Fibroblast of the aortic adventitia (primary cell): Measurements from ENCODE around the gene ATG2B. TPM values are rescaled to one million over a fixed set of nuclear protein-coding genes. Genes with fewer than 3 reads are reported as not detected.

Experiments
- DNase-seq: peaks from one replicate; pipeline ENCODE4 v3.0.0-alpha.2; 2010; ENCODE audit warnings: low read depth
- H3K4me3 ChIP-seq: 2 replicates; pipeline ENCODE4 v1.5.1; 2011; ENCODE audit warnings: low read depth, mild to moderate bottlenecking, control low read depth, low read length, moderate library complexity
- total RNA-seq: library from RNA; depleted of rRNA; stranded (reverse); fragments of >200 nt; gene quantifications from 2 replicates; pipeline ENCODE4 v1.2.3, GENCODE V29; 2012; ENCODE audit warnings: low replicate concordance
- TF ChIP-seq, protein P1 (sequence below): IDR thresholded peaks from 2 replicates; pipeline ENCODE4 v1.5.1; 2011; ENCODE audit warnings: mild to moderate bottlenecking, low read length, control low read depth, inconsistent platforms; ENCODE audit not compliant: insufficient read depth

ATG2B gene
- total RNA-seq, 1 donor, result 28.7 TPM

DNA sequence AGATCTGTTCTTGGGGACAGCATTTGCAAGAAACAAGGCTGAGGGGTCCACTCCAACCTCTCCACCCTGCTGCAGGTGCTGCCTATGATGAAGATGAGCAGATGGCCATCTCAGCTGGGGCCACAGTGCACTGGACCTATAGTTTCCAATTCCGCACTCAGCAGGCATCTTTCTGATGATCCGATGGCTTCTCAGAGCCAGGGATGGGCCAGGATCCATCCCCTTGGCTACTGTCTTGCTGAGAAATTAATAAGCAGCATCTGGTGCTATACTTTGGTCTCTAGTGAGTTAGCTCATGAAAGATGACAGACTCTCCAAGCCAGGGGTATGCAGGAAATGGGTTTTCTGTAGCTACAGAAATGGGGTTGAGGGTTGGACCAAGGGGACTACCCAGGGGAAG, 125.5 kb downstream of the ATG2B start:
- TF ChIP-seq, protein P1, sequence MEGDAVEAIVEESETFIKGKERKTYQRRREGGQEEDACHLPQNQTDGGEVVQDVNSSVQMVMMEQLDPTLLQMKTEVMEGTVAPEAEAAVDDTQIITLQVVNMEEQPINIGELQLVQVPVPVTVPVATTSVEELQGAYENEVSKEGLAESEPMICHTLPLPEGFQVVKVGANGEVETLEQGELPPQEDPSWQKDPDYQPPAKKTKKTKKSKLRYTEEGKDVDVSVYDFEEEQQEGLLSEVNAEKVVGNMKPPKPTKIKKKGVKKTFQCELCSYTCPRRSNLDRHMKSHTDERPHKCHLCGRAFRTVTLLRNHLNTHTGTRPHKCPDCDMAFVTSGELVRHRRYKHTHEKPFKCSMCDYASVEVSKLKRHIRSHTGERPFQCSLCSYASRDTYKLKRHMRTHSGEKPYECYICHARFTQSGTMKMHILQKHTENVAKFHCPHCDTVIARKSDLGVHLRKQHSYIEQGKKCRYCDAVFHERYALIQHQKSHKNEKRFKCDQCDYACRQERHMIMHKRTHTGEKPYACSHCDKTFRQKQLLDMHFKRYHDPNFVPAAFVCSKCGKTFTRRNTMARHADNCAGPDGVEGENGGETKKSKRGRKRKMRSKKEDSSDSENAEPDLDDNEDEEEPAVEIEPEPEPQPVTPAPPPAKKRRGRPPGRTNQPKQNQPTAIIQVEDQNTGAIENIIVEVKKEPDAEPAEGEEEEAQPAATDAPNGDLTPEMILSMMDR, result no peak
- DNase-seq, result no peak
- no peak overlapping the region for H3K4me3 ChIP-seq

DNA sequence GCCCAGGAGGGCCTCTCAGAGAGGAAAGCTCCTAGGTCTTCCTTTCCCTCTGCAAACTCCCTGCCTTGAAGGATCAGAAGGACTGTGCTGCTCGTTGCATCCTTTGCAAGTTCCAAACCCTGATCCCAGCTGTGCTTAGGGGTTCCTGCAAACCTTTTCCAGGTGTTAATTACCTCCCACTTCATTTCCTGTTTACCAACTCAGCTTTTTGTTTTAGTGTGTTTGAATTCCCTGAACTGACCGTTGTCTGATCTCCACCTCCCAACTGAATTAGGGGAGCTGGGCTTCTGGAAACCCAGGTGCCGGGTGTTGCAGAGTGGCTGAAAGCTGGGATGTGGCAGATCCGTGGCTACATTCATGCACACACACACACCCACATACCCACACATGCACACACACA, 127.7 kb downstream of the ATG2B start:
- no peak for DNase-seq
- TF ChIP-seq, protein P1, result no peak
- H3K4me3 ChIP-seq, result no peak overlapping the region

DNA sequence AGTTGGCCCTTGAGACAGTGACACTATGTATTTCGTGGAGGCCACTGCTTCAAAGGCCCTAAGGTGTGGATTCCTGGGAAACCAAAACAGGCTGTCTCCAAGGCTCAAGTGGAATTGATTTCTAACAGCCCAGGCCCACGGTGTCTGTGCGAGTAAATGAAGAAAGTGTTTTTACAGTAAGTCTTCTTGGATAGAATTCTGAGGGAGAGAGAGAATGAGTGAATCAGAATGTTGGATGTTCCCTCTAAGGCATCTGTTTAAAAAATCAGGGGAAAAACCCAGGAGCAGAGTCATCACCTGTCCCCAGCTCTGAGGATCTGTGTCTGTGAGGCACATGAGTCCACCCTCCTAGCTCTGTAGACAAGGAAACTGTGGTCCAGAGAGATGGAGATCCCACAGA, 129.5 kb downstream of the ATG2B start:
- no peak overlapping the region for H3K4me3 ChIP-seq
- TF ChIP-seq, protein P1, result no peak
- no peak for DNase-seq

DNA sequence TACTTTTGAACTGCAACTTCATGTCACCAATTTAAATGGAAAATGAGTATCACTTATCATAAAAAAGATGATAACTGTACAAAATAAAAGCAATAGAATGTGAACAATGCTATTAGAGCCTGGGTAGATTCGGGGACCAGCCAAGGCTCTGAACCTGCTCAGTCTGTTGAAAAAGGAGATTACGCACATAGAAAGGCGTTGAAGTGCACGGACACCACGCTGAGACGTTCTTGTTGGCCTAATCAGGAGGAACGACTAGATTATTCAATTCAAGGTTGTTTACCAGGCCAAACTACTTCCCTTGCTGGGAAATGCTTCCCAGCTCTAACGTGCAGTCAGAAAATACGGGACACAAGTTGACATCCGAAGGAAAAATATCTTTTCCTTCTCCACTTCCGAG, 130.6 kb downstream of the ATG2B start:
- no peak overlapping the region for H3K4me3 ChIP-seq
- no peak for DNase-seq
- TF ChIP-seq, protein P1, result no peak

DNA sequence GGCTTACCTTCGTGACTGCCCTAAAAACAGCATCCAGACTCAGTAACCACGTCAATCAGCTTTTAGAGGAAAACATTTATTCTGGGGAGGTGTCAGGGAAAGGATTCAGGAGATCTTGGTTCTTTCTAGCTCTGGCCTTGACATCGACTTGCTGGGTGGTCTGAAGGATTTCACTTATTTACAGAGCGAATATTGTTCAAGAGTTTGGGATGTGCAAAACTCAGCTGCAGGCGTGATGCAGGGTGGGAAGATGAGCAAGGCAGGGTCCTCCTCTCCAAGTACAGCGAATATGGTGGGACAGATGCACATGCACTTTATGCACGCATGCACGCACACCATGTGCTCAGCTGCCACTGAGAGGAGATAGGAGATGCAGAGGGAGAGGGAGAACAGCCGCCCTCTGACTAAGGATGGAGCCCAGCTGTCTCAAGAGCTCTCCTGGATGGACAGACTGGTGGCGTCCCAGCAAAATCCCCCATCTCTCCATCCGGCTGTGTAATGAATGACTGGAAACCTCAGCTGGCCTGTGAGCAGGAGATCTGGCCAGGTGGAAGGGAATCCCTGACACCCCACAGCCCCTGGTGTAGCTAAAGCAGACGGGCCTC, 131.5 kb downstream of the ATG2B start:
- no peak overlapping the region for H3K4me3 ChIP-seq
- no peak for DNase-seq
- TF ChIP-seq, protein P1, result no peak

DNA sequence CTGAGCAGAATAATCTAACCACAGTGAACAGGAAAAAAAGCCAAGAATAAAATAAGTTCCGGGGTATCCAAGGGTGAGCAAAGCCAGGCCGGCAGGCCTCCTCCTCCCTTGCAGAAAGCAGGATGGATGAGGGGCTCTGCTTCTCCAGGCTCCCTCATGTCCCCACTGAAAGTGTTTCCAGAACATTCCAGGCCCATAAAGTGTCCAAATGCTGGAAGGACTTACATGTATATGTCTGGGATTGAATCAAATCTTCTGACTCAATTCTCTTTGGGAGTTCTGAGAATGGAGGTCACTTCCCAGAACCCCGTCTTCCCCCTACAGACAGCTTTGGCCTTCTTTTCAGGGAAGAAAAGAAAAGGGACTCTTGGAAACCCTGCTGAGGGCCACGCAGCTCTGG, 132.1 kb downstream of the ATG2B start:
- TF ChIP-seq, protein P1, result no peak
- H3K4me3 ChIP-seq, result no peak overlapping the region
- no peak for DNase-seq

DNA sequence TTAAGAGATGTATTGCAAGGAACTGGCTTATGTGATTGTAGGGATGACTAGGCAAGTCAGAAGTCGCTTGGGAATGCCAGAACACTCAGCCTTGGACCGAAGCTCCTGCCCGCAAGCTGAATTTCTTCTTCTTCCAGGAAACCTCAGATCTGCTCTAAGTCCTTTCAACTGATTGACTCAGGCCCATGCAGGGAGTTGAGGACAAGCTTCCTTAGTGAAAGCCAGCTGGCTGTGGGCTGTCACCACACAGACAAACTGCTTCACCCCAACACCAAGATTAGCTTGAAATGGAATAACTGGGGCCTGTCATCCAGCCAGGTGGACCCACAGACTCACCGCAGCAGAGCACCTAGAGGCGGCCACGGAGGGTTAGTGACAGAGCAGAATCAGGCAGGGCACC, 133.8 kb downstream of the ATG2B start:
- peak; percentile 42 for DNase-seq
- no peak overlapping the region for H3K4me3 ChIP-seq
- TF ChIP-seq, protein P1, result no peak
